NCI-H226 (cell line): Measurements from ENCODE around the gene POU6F1.

Experiments
- DNase-seq: peaks from one replicate; pipeline ENCODE4 v3.0.0-alpha.2; 2015

The POU6F1 gene

GRCh38 chr12:51197736-51198567 is 19.9 kb downstream of the POU6F1 start:
- DNase-seq, result no peak

GRCh38 chr12:51196547-51196946 is 21.3 kb downstream of the POU6F1 start:
- DNase-seq, result no peak

GRCh38 chr12:51195841-51196240 is 22.0 kb downstream of the POU6F1 start:
- DNase-seq, result no peak

DNA sequence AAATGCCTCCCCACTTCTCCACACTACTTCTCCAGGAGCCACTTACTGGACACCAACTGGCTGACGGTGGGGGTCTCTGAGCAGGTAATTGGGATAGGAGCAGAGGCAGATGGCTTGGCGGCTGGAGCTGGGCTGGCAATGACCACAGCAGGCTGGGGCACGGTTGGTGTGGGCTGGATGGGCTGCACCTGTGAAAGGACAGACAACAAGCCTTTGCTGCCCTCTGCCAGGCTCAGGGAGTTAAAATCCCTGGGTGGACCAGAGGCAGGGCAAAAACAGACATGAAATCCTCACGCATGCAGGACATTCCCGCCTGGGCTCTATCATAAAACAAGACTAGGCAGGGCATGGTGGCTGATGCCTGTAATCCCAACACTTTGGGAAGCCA is 25.6 kb downstream of the POU6F1 start:
- no peak for DNase-seq

GRCh38 chr12:51191516-51192283 is 26.2 kb downstream of the POU6F1 start:
- DNase-seq, result no peak

GRCh38 chr12:51190820-51191219 is 27.0 kb downstream of the POU6F1 start:
- no peak for DNase-seq

DNA sequence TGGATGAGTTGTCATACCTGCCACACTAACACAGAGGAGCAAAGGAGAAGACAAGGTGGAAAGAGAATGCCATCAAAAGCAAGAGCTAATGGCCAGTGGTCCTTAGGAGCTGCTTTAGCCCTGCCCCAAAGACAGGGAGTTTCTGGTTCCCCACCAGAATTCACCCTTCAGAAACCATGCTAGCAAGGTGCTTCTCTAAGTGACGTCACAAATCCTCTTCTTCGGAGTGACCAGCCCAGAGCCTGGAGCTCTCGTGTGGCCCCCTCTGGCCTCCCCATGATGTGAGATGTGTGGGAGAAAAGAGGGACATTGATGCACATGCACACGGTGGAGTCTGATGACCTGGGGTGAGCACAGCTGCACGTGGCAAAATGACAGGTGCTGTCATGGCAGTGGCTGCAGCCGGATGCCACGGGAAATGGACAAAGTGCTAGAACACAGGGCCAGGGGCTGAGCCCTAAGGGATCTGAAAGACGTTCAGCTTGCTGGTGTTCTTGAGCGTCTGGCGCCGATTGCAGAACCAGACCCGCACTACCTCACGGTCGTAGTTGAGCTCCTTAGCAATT is 28.0 kb downstream of the POU6F1 start:
- no peak for DNase-seq

- DNase-seq, result no peak
Measured at GRCh38 chr12:51188359-51189051, 29.4 kb downstream of the POU6F1 start.

DNA sequence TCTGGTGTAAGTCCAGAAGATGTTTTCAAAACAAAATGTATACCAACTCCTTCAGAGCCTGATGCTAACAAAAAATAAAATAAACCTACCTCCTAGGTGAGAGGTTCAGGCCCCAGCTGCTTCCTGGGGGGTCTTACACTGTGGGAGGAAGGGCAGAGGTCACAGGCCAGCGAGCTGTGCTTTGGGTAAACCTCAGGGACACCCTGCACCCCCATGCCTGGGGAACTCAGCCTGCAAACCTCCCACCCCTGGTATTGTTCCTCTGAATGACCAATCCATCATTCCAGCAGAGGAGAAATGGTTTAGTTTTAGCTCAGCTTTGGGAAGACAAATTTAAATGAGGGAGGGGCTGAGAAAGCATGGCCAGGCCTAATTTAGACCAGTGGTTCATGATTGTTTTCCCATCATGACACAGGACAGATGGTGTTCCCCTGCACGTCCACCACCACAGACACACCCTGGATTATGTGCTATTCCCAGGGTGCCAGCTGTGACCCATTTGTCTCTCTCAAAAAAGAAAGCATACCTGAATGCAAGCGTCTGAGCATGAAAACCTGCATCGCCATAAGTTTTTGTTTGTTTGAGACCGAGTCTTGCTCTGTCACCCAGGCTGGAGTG is 30.4 kb downstream of the POU6F1 start:
- no peak for DNase-seq

DNA sequence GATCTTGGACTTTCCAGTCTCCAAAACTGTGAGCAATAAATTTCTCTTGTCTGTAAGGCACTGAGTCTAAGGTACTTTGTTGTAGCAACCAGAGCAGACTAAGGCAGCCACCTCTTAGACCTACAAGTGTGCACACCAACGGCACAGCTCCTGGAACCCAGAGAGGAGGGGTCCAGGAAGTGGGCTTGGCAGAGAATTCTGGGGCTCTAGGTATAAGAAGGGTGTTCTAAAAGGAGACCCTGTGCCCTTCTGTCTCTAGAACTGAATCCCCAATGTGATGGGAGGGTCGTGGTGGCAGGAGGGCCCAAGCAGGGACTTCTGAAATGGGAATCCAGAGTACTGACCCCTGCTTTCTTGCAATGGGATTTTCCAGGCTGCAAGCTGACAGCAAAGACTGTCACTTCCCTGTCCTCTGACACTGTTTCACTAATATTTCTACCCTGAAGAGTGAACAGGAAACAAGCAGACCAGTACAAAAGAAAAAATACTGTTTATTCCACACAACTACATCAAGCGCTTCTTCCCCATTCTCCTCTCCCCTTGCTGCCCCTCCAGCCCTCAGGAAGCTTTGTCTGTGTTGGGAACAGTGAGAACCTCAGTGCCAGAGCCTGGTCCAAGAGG is 31.3 kb downstream of the POU6F1 start:
- DNase-seq, result no peak

DNA sequence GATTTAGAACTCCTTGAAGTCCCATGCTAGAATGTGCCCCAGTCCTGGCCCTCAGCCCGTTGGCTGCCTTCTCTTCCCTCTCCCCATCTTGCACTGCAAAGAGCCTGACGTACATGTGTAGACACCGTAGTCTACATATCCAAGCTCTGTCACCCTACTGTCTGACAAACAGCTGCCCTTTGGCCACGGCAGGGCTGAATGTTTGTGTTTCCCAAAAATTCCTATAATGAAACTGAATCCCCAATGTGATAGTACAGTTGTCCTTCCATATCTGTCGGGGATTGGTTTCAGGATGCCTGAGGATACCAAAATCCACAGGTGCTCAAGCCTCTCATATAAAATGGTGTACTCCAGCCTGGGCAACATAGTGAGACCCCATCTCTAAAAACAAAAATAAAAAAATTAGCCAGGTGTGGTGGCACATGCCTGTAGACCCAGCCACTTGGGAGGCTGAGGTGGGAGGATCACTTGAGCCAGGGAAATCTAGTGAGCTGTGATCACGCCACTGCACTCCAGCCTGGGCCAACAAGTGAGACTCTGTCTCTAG is 32.6 kb downstream of the POU6F1 start:
- no peak for DNase-seq

- DNase-seq, result peak; percentile 45
Measured at GRCh38 chr12:51183816-51184215, 34.0 kb downstream of the POU6F1 start.

- DNase-seq, result no peak
Measured at GRCh38 chr12:51183349-51183748, 34.5 kb downstream of the POU6F1 start.

GRCh38 chr12:51181558-51181957 is 36.3 kb downstream of the POU6F1 start:
- no peak for DNase-seq

- DNase-seq, result no peak
Measured at GRCh38 chr12:51177897-51178296, 40.0 kb downstream of the POU6F1 start.

DNA sequence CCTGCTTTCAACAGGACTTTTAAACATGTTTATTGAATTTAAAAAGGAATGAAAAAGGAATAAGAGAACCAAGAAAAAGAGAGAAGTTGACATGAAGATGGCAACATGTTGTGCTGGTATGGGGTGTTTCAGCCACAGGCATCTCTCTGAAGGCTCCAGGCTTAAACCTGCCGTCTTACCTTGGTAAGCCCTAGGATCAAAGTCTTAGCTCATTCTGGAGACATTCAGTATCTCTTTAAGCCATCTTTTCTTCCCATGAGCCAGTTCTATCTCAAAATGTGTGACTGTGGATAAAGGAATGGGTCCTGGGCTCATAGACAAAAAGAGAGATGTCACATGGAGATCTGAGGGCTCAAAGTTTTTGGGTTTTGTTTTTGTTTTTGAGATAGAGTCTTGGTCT is 43.4 kb downstream of the POU6F1 start:
- no peak for DNase-seq

- DNase-seq, result peak; percentile 99
Measured at GRCh38 chr12:51172515-51173431, 45.1 kb downstream of the POU6F1 start, which contains the start of gene TFCP2. TFCP2 (minus strand) TSS chr12:51173135; CDS start chr12:51172422, 713 bp downstream.

GRCh38 chr12:51171884-51172514 is 45.9 kb downstream of the POU6F1 start:
- DNase-seq, result no peak

DNA sequence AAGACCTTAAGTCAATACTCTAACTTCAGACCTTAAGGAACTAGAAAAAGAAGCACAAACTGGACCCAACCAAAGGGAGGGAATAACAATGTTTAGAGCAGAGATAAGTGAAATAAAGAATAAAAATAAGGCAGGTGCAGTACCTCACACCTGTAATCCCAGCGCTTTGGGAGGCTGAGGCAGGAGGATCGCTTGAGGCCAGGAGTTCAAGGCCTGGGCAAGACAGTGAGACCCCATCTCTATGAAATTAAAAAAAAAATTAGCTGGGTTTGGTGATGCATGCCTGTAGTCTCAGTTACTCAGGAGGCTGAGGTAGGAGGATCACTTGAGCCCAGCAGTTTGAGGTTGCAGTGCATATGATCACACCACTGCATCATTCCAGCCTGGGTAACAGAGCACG is 54.1 kb downstream of the POU6F1 start:
- DNase-seq, result no peak

DNA sequence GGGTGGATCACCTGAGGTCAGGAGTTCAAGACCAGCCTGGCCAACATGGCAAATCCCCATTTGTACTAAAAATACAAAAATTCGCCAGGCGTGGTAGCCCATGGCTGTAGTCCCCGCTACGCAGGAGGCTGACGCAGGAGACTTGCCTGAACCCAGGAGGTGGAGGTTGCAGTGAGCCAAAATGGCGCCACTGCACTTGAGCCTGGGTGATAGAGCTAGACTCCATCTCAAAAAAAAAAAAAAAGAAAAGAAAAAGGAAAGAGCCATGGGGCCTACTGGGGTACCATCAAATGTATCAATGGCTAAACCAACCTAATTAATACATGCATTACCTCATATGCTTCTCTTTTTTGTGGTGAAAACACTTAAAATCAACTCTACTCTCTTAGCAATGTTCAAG is 55.6 kb downstream of the POU6F1 start:
- DNase-seq, result no peak
